Islet precursor cell (in vitro differentiated cells): ENCODE measurements around the gene GMIP.
A peak's percentile ranks its signal among the peaks of the same experiment; 100 is the strongest.

ENCODE experiments used
- DNase-seq: peaks from one replicate; pipeline ENCODE4 v3.0.0-alpha.2; 2018

GMIP gene

GRCh38 chr19:19656451-19657396 is 13.3 kb upstream of the GMIP start:
- DNase-seq = peak; percentile 45

- DNase-seq = peak; percentile 37
Measured at GRCh38 chr19:19655641-19656343, 12.3 kb upstream of the GMIP start.

GRCh38 chr19:19655051-19655594 is 11.7 kb upstream of the GMIP start:
- peak; percentile 36 for DNase-seq

GRCh38 chr19:19654441-19654840 is 11.0 kb upstream of the GMIP start:
- DNase-seq = peak; percentile 43

- peak; percentile 45 for DNase-seq
Measured at GRCh38 chr19:19653597-19654147, 10.2 kb upstream of the GMIP start.

GRCh38 chr19:19652482-19653295 is 9.2 kb upstream of the GMIP start:
- DNase-seq = peak; percentile 41

- DNase-seq = no peak
Measured at GRCh38 chr19:19651076-19651475, 7.6 kb upstream of the GMIP start.

GRCh38 chr19:19650331-19650730 is 6.9 kb upstream of the GMIP start:
- DNase-seq = no peak

- no peak for DNase-seq
Measured at GRCh38 chr19:19649580-19649995, 6.1 kb upstream of the GMIP start.

- no peak for DNase-seq
Measured at GRCh38 chr19:19649155-19649554, 5.7 kb upstream of the GMIP start.

- no peak for DNase-seq
Measured at GRCh38 chr19:19647037-19647835, 3.8 kb upstream of the GMIP start.

GRCh38 chr19:19645233-19645870 is 1.9 kb upstream of the GMIP start:
- DNase-seq = no peak

GRCh38 chr19:19644054-19644388 is 564 bp upstream of the GMIP start:
- DNase-seq = no peak

GRCh38 chr19:19642506-19643157 is 825 bp downstream of the GMIP start:
- DNase-seq = no peak

- no peak for DNase-seq
Measured at GRCh38 chr19:19637523-19638251, 5.8 kb downstream of the GMIP start.

GRCh38 chr19:19637186-19637522 is 6.3 kb downstream of the GMIP start:
- DNase-seq = no peak

GRCh38 chr19:19636573-19637185 is 6.8 kb downstream of the GMIP start:
- DNase-seq = no peak

GRCh38 chr19:19635313-19635702 is 8.1 kb downstream of the GMIP start:
- no peak for DNase-seq

GRCh38 chr19:19634516-19635312 is 8.7 kb downstream of the GMIP start:
- DNase-seq = no peak
